Suprapubic skin (tissue), 4 donors: ENCODE measurements around the gene IL4. TPM values are rescaled to one million over a fixed set of nuclear protein-coding genes. Genes with fewer than 3 reads are reported as not detected.
A peak's percentile ranks its signal among the peaks of the same experiment; 100 is the strongest.

Experiments
- DNase-seq, 2 donors: peaks; one replicate each; pipeline ENCODE4 v3.0.0-alpha.2; 2019; ENCODE audit warnings: low spot score in 2 of 2
- H3K27ac ChIP-seq: fragments of 200-600 bp; sonication (generic); one replicate; pipeline ENCODE4 v1.5.1; 2019
- H3K27me3 ChIP-seq: fragments of 200-600 bp; sonication (generic); one replicate; pipeline ENCODE4 v1.5.1; 2019
- H3K36me3 ChIP-seq: fragments of 200-600 bp; sonication (generic); one replicate; pipeline ENCODE4 v1.5.1; 2019
- H3K4me1 ChIP-seq: fragments of 200-600 bp; sonication (generic); one replicate; pipeline ENCODE4 v1.5.1; 2019
- H3K4me3 ChIP-seq: fragments of 200-600 bp; sonication (generic); one replicate; pipeline ENCODE4 v1.5.1; 2019; ENCODE audit warnings: mild to moderate bottlenecking
- H3K9me3 ChIP-seq: fragments of 200-600 bp; sonication (generic); one replicate; pipeline ENCODE4 v1.5.1; 2019
- CTCF ChIP-seq, 2 donors: fragments of 200-600 bp in 1 of 2; fragments of 450-650 bp in 1 of 2; sonication (generic) in 1 of 2; IDR thresholded peaks; one replicate each; pipeline ENCODE4 v1.5.1; 2016 to 2019; ENCODE audit warnings: antibody characterized with exemption in 2 of 2, mild to moderate bottlenecking in 1 of 2, moderate library complexity in 1 of 2
- EP300 ChIP-seq: sonication (generic); formaldehyde crosslinking; IDR thresholded peaks from one replicate; pipeline ENCODE4 v1.6.1; 2017; ENCODE audit warnings: antibody characterized with exemption
- POLR2A ChIP-seq, 2 donors: fragments of 450-650 bp; IDR thresholded peaks; one replicate each; pipeline ENCODE4 v1.6.1; 2017; ENCODE audit warnings: antibody characterized with exemption in 2 of 2, mild to moderate bottlenecking in 2 of 2, moderate library complexity in 2 of 2
- POLR2AphosphoS5 ChIP-seq, 3 donors: sonication (generic); formaldehyde crosslinking; IDR thresholded peaks; one replicate each; pipeline ENCODE4 v1.6.1; 2017; ENCODE audit warnings: antibody characterized with exemption in 3 of 3
- WGBS: methylation state at CpG from one replicate; pipeline ENCODE4 v1.1.5; 2018; 5-methylcytosine and 5-hydroxymethylcytosine counted together
- total RNA-seq, 4 donors: library from RNA; depleted of rRNA; stranded (reverse); fragments of >200 nt; gene quantifications; one replicate each; pipeline ENCODE4 v1.1.0, GENCODE V29; 2016

The IL4 gene
- total RNA-seq, 4 donors from 2014 or later: not detected

DNA sequence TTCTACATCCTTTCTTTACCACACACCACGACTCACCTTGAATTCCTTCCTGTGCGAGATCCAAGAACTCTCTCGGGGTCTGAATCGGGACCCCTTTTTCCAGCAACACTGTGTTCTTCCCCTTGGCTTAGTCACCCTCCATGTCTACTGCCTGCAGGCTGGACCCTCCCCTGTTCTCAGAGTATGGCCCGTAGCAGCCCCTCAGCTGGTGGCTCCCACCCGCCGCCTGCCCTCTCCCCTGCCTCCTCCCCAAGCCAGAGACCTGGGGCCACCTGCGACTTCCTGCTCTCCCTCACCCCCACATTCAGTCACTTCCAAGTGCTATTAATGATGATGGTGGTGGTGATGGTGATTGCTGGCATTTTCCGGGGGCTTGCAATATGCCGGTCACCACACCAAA is 6.5 kb upstream of the IL4 start:
- H3K4me1 ChIP-seq: no peaks in the 10 kb centered on the region
- H3K9me3 ChIP-seq: no peaks in the 10 kb centered on the region
- 92% methylated on average over 10 of the region's 10 CpGs for WGBS
- no peaks in the 10 kb centered on the region for H3K36me3 ChIP-seq
- DNase-seq: no peak
- no peak overlapping the region for H3K27ac ChIP-seq
- TF ChIP-seq POLR2A (IDR thresholded peaks at IDR 0.05): no peak
- no peaks in the 10 kb centered on the region for H3K27me3 ChIP-seq
- H3K4me3 ChIP-seq: no peak overlapping the region

- Histone ChIP-seq H3K27ac (no peak overlapping the region), H3K9me3 (no peaks in the 10 kb centered on the region), H3K27me3 (no peaks in the 10 kb centered on the region), H3K4me3 (no peak overlapping the region), H3K36me3 (no peaks in the 10 kb centered on the region), H3K4me1 (no peaks in the 10 kb centered on the region)
- peak in 1 of 2 donors; percentile 74 for DNase-seq
- WGBS: 80% methylated on average over 20 of the region's 22 CpGs
- TF ChIP-seq CTCF (IDR thresholded peaks at IDR 0.05) (no peak), POLR2AphosphoS5 (IDR thresholded peaks at IDR 0.05) (no peak), EP300 (no peak), POLR2A (IDR thresholded peaks at IDR 0.05) (no peak)
Measured at GRCh38 chr5:132667761-132668705, 5.8 kb upstream of the IL4 start.

DNA sequence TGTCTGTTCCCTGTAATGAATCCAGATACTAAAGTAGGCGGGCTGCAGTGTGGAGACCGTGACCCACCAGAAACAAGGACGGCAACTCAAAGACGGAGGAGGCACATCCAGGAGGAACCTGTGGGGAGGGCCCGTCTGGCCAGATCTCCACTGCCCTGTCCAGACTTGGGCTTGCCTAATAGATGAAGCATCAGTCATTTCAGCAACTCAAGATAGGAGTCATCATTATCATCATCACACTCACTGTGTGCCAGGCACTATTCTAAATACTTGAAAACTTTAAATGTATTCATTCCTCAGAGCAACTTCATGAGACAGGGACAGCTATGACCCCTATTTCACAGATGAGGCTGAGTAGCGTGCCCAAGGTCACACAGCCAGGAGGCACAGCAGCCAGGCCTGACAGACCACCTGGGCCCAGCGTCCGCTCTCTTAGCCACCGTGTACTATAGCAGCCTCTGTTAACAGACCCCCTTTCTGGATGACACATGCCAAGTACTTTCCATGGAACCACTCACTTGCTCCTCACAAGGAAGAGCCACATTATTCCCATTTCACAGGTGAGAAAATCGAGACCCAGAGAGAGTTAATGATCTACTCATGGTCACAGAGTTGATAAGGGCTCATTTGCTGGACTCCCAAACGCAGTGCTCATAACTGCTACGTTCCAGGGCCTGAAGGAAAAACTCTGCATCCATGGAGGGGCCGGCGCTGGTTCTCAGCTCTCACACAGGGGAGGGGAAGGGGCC is 4.9 kb upstream of the IL4 start:
- WGBS: 96% methylated on average over 14 of the region's 14 CpGs
- DNase-seq: peak in 1 of 2 donors; percentile 40
- Histone ChIP-seq H3K27ac (no peak overlapping the region), H3K36me3 (no peaks in the 10 kb centered on the region), H3K9me3 (no peaks in the 10 kb centered on the region), H3K4me3 (no peak overlapping the region), H3K27me3 (no peaks in the 10 kb centered on the region), H3K4me1 (peaks cover 1% of the 10 kb centered on the region)
- TF ChIP-seq CTCF (IDR thresholded peaks at IDR 0.05) (no peak), POLR2AphosphoS5 (IDR thresholded peaks at IDR 0.05) (no peak), EP300 (no peak), POLR2A (IDR thresholded peaks at IDR 0.05) (no peak)

- no peak for TF ChIP-seq CTCF (IDR thresholded peaks at IDR 0.05)
- WGBS: 82% methylated on average over 6 of the region's 7 CpGs
- DNase-seq: peak in 1 of 2 donors; percentile 57
- H3K4me1 ChIP-seq: peaks cover 6% of the 10 kb centered on the region
- H3K4me3 ChIP-seq: no peak overlapping the region
- no peaks in the 10 kb centered on the region for H3K9me3 ChIP-seq
- no peaks in the 10 kb centered on the region for H3K36me3 ChIP-seq
- H3K27ac ChIP-seq: no peak overlapping the region
- no peaks in the 10 kb centered on the region for H3K27me3 ChIP-seq
Measured at GRCh38 chr5:132669455-132669820, 4.4 kb upstream of the IL4 start.

- 87% methylated on average over 12 of the region's 16 CpGs for WGBS
- TF ChIP-seq CTCF (IDR thresholded peaks at IDR 0.05): no peak
- TF ChIP-seq EP300: no peak
- TF ChIP-seq POLR2A (IDR thresholded peaks at IDR 0.05): no peak
- no peak for TF ChIP-seq POLR2AphosphoS5 (IDR thresholded peaks at IDR 0.05)
- H3K9me3 ChIP-seq: no peaks in the 10 kb centered on the region
- no peaks in the 10 kb centered on the region for H3K36me3 ChIP-seq
- no peaks in the 10 kb centered on the region for H3K27me3 ChIP-seq
- no peak overlapping the region for H3K27ac ChIP-seq
- DNase-seq: no peak
- peaks cover 12% of the 10 kb centered on the region for H3K4me1 ChIP-seq
- H3K4me3 ChIP-seq: no peak overlapping the region
Measured at GRCh38 chr5:132669966-132670882, 3.6 kb upstream of the IL4 start.
